ENCODE results near the gene SMYD3.

DNA sequence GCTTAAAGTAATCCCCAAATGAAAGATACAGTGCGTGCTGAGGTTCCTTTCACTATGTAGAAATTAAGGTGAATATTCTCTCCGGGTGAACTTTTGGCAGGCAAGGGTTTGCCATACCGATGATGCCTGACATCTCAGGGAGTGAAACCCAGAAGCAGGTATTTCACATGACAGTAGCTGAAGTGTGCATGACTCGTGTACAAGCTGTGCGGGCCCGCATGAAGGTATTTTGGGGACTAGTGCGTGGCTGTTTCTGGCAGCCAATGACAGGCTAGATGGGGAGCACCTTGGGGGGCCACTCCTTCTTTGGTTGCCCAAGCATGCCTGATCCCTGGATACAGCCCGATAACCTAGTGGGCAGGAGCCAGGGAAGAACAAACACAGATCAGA, 569.0 kb downstream of the SMYD3 start:
- TF ChIP-seq, protein P1, sequence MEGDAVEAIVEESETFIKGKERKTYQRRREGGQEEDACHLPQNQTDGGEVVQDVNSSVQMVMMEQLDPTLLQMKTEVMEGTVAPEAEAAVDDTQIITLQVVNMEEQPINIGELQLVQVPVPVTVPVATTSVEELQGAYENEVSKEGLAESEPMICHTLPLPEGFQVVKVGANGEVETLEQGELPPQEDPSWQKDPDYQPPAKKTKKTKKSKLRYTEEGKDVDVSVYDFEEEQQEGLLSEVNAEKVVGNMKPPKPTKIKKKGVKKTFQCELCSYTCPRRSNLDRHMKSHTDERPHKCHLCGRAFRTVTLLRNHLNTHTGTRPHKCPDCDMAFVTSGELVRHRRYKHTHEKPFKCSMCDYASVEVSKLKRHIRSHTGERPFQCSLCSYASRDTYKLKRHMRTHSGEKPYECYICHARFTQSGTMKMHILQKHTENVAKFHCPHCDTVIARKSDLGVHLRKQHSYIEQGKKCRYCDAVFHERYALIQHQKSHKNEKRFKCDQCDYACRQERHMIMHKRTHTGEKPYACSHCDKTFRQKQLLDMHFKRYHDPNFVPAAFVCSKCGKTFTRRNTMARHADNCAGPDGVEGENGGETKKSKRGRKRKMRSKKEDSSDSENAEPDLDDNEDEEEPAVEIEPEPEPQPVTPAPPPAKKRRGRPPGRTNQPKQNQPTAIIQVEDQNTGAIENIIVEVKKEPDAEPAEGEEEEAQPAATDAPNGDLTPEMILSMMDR (IDR thresholded peaks at IDR 0.05): no peak
- TF ChIP-seq POLR2A (IDR thresholded peaks at IDR 0.05): no peak

Measured in heart left ventricle (tissue), 13 donors.